PC-3 (cell line): ENCODE measurements around the gene MKLN1.

ENCODE experiments used
- CTCF ChIP-seq: fragments of 300-600 bp; sonication (generic); conservative IDR thresholded peaks from 2 replicates; pipeline ENCODE4 v1.5.1; 2017; ENCODE audit warnings: antibody characterized with exemption, low read depth, mild to moderate bottlenecking, low read length
- EZH2 ChIP-seq: fragments of 300-600 bp; sonication (generic); IDR thresholded peaks from one replicate; pipeline ENCODE4 v1.6.1; 2017; ENCODE audit warnings: antibody characterized with exemption, mild to moderate bottlenecking, low read length; ENCODE audit not compliant: unreplicated experiment

DNA sequence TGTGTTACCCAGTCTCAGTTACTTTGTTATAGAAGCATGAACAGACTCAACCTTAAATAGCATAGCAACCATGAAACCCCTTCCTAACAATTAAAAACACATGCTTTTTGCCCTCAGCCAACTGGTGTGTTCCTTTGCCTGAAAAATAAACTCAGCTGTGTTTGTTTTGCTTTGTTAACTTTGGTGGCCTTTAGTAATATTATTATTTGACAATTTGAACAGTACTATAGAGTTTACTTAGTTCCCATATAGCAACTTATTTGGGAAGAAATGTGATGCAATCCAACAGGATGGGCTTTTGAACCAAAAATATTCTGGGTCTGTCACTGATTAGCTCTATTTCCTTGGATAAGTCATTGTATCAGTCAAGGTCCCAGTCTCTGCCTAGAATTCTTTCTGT lies 22.5 kb upstream of the MKLN1 start:
- TF ChIP-seq CTCF, result no peak
- no peak for TF ChIP-seq EZH2
